ENCODE data around the gene TEX35.
"Not testable (repeated sequence)": the region's sequence is repeated elsewhere in the genome, so short reads cannot be mapped to it uniquely, and the experiment has no call there.

TEX35 gene

GRCh38 chr1:178501705-178502329, 11.1 kb upstream of the TEX35 start:
- Mint-ChIP-seq H3K36me3 (no peaks in the 10 kb centered on the region), H3K9me3 (no peaks in the 10 kb centered on the region), H3K27me3 (no peaks in the 10 kb centered on the region), H3K4me1 (no peaks in the 10 kb centered on the region), H3K27ac (no peak overlapping the region), H3K4me3 (no peak overlapping the region)

GRCh38 chr1:178502330-178502714, 10.6 kb upstream of the TEX35 start:
- Mint-ChIP-seq H3K4me1 (no peaks in the 10 kb centered on the region), H3K9me3 (no peaks in the 10 kb centered on the region)

GRCh38 chr1:178502856-178503255, 10.1 kb upstream of the TEX35 start:
- H3K27ac Mint-ChIP-seq = no peak overlapping the region
- no peaks in the 10 kb centered on the region for H3K9me3 Mint-ChIP-seq
- no peak overlapping the region for H3K4me3 Mint-ChIP-seq
- no peaks in the 10 kb centered on the region for H3K27me3 Mint-ChIP-seq
- H3K36me3 Mint-ChIP-seq = no peaks in the 10 kb centered on the region
- no peaks in the 10 kb centered on the region for H3K4me1 Mint-ChIP-seq

More at GRCh38 chr1:178502330-178502714, 10.6 kb upstream of the TEX35 start:
- no peaks in the 10 kb centered on the region for H3K36me3 Mint-ChIP-seq
- H3K4me3 Mint-ChIP-seq = no peak overlapping the region
- H3K27me3 Mint-ChIP-seq = no peaks in the 10 kb centered on the region
- H3K27ac Mint-ChIP-seq = no peak overlapping the region

- H3K36me3 Mint-ChIP-seq, H3K27ac Mint-ChIP-seq, H3K27me3 Mint-ChIP-seq, H3K4me3 Mint-ChIP-seq, H3K4me1 Mint-ChIP-seq, H3K9me3 Mint-ChIP-seq: not testable (repeated sequence)
Measured at GRCh38 chr1:178503316-178503715, 9.6 kb upstream of the TEX35 start.

GRCh38 chr1:178503849-178504248, 9.1 kb upstream of the TEX35 start:
- H3K27me3 Mint-ChIP-seq = no peaks in the 10 kb centered on the region
- H3K36me3 Mint-ChIP-seq = no peaks in the 10 kb centered on the region
- no peak overlapping the region for H3K4me3 Mint-ChIP-seq
- no peaks in the 10 kb centered on the region for H3K9me3 Mint-ChIP-seq
- no peaks in the 10 kb centered on the region for H3K4me1 Mint-ChIP-seq
- H3K27ac Mint-ChIP-seq = no peak overlapping the region

GRCh38 chr1:178504286-178504685, 8.6 kb upstream of the TEX35 start:
- Mint-ChIP-seq H3K27me3 (no peaks in the 10 kb centered on the region), H3K36me3 (no peaks in the 10 kb centered on the region), H3K4me3 (no peak overlapping the region), H3K9me3 (no peaks in the 10 kb centered on the region), H3K4me1 (no peaks in the 10 kb centered on the region), H3K27ac (peak overlapping the region; percentile 24)

GRCh38 chr1:178506177-178506576, 6.7 kb upstream of the TEX35 start:
- Mint-ChIP-seq H3K4me1 (no peaks in the 10 kb centered on the region), H3K27ac (no peak overlapping the region), H3K9me3 (no peaks in the 10 kb centered on the region), H3K27me3 (no peaks in the 10 kb centered on the region), H3K36me3 (no peaks in the 10 kb centered on the region), H3K4me3 (no peak overlapping the region)

GRCh38 chr1:178506669-178507068, 6.2 kb upstream of the TEX35 start:
- Mint-ChIP-seq H3K4me3 (no peak overlapping the region), H3K27me3 (no peaks in the 10 kb centered on the region), H3K4me1 (no peaks in the 10 kb centered on the region), H3K36me3 (no peaks in the 10 kb centered on the region), H3K27ac (no peak overlapping the region), H3K9me3 (no peaks in the 10 kb centered on the region)

- H3K27ac Mint-ChIP-seq = no peak overlapping the region
- no peaks in the 10 kb centered on the region for H3K36me3 Mint-ChIP-seq
- no peaks in the 10 kb centered on the region for H3K9me3 Mint-ChIP-seq
- peaks cover 1% of the 10 kb centered on the region for H3K27me3 Mint-ChIP-seq
- no peaks in the 10 kb centered on the region for H3K4me1 Mint-ChIP-seq
- no peak overlapping the region for H3K4me3 Mint-ChIP-seq
Measured at GRCh38 chr1:178509414-178510007, 3.4 kb upstream of the TEX35 start.

GRCh38 chr1:178510155-178510554, 2.8 kb upstream of the TEX35 start:
- Mint-ChIP-seq H3K4me1 (no peaks in the 10 kb centered on the region), H3K9me3 (no peaks in the 10 kb centered on the region), H3K27ac (no peak overlapping the region), H3K36me3 (no peaks in the 10 kb centered on the region), H3K27me3 (peaks cover 1% of the 10 kb centered on the region), H3K4me3 (no peak overlapping the region)

- Mint-ChIP-seq H3K27me3 (peaks cover 1% of the 10 kb centered on the region), H3K4me1 (no peaks in the 10 kb centered on the region), H3K9me3 (no peaks in the 10 kb centered on the region), H3K27ac (no peak overlapping the region), H3K4me3 (no peak overlapping the region), H3K36me3 (no peaks in the 10 kb centered on the region)
Measured at GRCh38 chr1:178513278-178513983, 522 bp downstream of the TEX35 start.

GRCh38 chr1:178516110-178516509, 3.2 kb downstream of the TEX35 start:
- no peak overlapping the region for H3K4me3 Mint-ChIP-seq
- no peaks in the 10 kb centered on the region for H3K36me3 Mint-ChIP-seq
- H3K27me3 Mint-ChIP-seq = peaks cover 1% of the 10 kb centered on the region

GRCh38 chr1:178518894-178519293, 6.0 kb downstream of the TEX35 start:
- Mint-ChIP-seq H3K9me3 (no peaks in the 10 kb centered on the region), H3K4me3 (no peak overlapping the region), H3K4me1 (no peaks in the 10 kb centered on the region), H3K36me3 (no peaks in the 10 kb centered on the region), H3K27me3 (peaks cover 1% of the 10 kb centered on the region), H3K27ac (no peak overlapping the region)

More at GRCh38 chr1:178516110-178516509, 3.2 kb downstream of the TEX35 start:
- Mint-ChIP-seq H3K9me3 (no peaks in the 10 kb centered on the region), H3K27ac (no peak overlapping the region), H3K4me1 (no peaks in the 10 kb centered on the region)

- Mint-ChIP-seq H3K36me3 (no peaks in the 10 kb centered on the region), H3K27ac (no peak overlapping the region), H3K4me1 (no peaks in the 10 kb centered on the region)
Measured at GRCh38 chr1:178520803-178521202, 7.9 kb downstream of the TEX35 start.

GRCh38 chr1:178521241-178521640, 8.3 kb downstream of the TEX35 start:
- Mint-ChIP-seq H3K4me1 (no peaks in the 10 kb centered on the region), H3K9me3 (no peaks in the 10 kb centered on the region), H3K36me3 (no peaks in the 10 kb centered on the region), H3K27ac (no peak overlapping the region), H3K27me3 (no peaks in the 10 kb centered on the region), H3K4me3 (no peak overlapping the region)

More at GRCh38 chr1:178520803-178521202, 7.9 kb downstream of the TEX35 start:
- H3K9me3 Mint-ChIP-seq = no peaks in the 10 kb centered on the region
- no peaks in the 10 kb centered on the region for H3K27me3 Mint-ChIP-seq
- no peak overlapping the region for H3K4me3 Mint-ChIP-seq

- H3K27me3 Mint-ChIP-seq = no peaks in the 10 kb centered on the region
- H3K27ac Mint-ChIP-seq = no peak overlapping the region
- H3K4me3 Mint-ChIP-seq = no peak overlapping the region
- H3K9me3 Mint-ChIP-seq = no peaks in the 10 kb centered on the region
- H3K36me3 Mint-ChIP-seq = no peaks in the 10 kb centered on the region
- no peaks in the 10 kb centered on the region for H3K4me1 Mint-ChIP-seq
Measured at GRCh38 chr1:178527117-178527516, 14.2 kb downstream of the TEX35 start.
